Stimulated activated CD8-positive, alpha-beta memory T cell treated with anti-CD3 and anti-CD28 coated beads, Interleukin-4, amount 100 ng/mL, for 24 hours (primary cell): Measurements from ENCODE around the gene TRIM14.
"Not testable (repeated sequence)": the region's sequence is repeated elsewhere in the genome, so short reads cannot be mapped to it uniquely, and the experiment has no call there.

ENCODE experiments used
- DNase-seq: peaks from one replicate; pipeline ENCODE4 v3.0.0-alpha.2; 2020; ENCODE audit warnings: low read depth

The TRIM14 gene

DNA sequence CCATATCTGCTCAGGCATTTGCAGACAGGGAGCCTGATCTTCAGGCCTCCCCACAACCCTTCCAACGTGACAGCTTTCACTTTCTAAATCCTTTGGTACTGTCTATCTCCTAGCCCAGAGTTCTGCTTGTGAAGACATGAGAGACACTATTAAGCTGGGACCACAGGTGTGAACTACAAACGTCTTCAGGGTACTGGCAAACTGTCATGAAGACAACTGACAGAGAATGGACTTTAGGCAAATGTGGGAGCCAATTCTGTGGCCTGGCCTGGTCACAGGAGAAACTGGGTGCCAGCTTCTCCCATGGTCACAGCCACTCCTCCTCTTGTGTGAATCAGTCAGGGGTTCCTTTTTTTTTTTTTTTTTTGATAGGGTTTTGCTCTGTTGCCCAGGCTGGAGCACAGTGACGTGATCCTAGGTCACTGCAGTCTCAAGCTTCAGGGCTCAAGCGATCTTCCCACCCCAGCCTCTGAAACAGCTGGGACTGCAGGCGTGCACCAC is 10.4 kb downstream of the TRIM14 start:
- no peak for DNase-seq

- DNase-seq, result no peak
These were observed 11.1 kb downstream of the TRIM14 start for GRCh38 chr9:98107926-98108325.

DNA sequence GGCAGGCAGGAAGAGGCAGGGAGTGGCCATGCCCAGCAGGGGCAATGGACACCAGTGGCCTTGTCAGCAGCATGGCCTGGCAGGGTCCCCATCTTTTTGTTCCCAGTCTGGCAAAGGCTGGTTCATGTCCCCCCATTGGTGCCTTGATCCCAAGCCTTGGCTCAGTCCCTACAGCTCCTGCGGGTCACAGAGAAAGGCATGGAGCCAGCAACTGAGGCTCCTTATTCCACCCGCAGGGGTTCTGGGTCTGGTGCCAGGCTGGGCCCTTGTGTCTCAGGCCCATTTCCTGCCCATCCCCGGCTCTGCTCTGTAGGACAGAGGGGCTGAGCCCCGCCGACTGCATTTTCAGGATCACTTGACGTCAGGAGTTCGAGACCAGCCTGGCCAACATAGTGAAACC is 14.0 kb downstream of the TRIM14 start:
- no peak for DNase-seq

DNA sequence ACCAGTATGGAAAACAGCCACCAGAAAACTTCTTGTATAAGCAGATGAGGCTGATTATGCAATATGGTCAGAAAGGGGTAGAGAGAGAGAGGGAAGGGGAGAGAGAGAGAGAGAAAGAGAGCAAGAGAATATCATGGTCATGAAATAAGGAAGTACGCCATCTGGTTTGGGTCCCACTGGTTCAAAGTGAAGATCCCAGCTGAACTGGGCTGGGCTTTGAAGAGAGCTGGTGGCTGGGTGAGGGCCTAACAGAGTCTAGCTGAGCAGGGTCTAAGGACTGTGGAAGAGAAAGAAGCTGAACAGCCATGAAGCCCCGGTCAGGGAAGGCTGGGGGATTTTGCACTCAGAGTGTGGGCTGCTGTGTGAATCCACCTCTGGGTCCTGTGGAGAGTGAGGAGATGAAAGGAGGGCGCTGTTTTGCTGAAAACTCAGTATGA is 14.6 kb downstream of the TRIM14 start:
- DNase-seq, result no peak

- no peak for DNase-seq
These were observed 17.2 kb downstream of the TRIM14 start for GRCh38 chr9:98101868-98102273.

DNA sequence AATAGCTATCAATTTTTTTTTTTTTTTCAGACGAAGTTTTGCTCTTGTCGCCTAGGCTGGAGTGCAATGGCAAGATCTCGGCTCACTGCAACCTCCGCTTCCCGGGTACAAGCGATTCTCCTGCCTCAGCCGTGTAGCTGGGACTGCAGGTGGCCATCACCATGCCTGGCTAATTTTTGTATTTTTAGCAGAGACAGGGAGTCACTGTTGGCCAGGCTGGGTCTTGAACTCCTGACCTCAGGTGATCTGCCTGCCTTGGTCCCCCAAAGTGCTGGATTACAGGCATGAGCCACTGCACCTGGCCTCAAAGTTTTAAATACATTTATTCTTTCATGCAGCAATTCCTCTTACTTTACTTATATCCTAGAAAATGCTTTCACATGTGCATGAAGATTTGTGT is 17.6 kb downstream of the TRIM14 start:
- DNase-seq, result no peak

- no peak for DNase-seq
These were observed 18.6 kb downstream of the TRIM14 start for GRCh38 chr9:98100456-98100855.

- no peak for DNase-seq
These were observed 19.1 kb downstream of the TRIM14 start for GRCh38 chr9:98099898-98100297.

- no peak for DNase-seq
These were observed 19.7 kb downstream of the TRIM14 start for GRCh38 chr9:98099346-98099745.

GRCh38 chr9:98097836-98098235 is 21.2 kb downstream of the TRIM14 start:
- no peak for DNase-seq

DNA sequence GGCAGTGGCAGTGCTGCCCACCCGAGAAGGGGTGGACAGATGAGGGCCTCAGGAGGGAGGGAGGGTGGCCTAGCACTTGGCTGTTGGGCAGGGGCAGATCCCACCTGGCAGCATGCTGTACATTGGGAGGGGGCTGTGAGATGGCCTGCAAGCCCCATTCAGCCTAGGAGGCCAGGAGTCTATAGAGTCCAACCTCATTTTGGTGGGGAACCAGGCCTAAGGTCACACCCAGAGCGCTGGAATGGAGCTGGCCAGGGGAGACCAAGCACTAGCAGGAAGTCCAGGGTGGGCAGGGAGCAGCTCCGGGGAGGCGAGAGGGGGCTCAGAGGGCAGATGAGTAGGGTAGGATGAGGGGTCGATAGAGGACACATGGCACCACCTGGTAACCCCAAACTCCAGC is 22.9 kb downstream of the TRIM14 start:
- DNase-seq, result no peak

DNA sequence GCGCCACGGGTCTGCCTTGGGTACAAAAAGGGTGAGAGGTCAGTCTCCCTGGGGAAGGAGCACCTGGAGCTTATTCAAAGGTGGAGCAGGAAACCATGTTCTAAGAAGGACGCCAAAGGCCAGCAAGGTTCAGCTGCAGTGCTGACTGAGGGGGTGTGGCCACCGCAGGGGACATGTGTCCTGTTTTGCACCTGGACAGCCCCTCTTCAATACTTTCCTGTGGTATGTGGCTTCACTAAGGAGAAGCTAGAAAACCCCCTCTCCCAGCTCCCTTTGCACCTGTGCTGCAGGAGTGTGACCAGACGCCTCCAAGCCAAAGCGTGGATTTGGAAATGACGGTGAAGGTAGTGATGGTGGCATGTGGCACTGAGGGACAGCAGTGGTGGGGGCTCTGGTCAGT is 23.6 kb downstream of the TRIM14 start:
- no peak for DNase-seq

- DNase-seq, result no peak
These were observed 24.2 kb downstream of the TRIM14 start for GRCh38 chr9:98094851-98095250.

- no peak for DNase-seq
These were observed 24.7 kb downstream of the TRIM14 start for GRCh38 chr9:98094316-98094715.

- no peak for DNase-seq
These were observed 26.4 kb downstream of the TRIM14 start for GRCh38 chr9:98092613-98092931.

- DNase-seq, result no peak
These were observed 27.0 kb downstream of the TRIM14 start for GRCh38 chr9:98091735-98092612.

GRCh38 chr9:98090674-98091073 is 28.3 kb downstream of the TRIM14 start:
- not testable (repeated sequence) for DNase-seq

- peak; percentile 33 for DNase-seq
These were observed 31.3 kb downstream of the TRIM14 start for GRCh38 chr9:98087420-98088354.

DNA sequence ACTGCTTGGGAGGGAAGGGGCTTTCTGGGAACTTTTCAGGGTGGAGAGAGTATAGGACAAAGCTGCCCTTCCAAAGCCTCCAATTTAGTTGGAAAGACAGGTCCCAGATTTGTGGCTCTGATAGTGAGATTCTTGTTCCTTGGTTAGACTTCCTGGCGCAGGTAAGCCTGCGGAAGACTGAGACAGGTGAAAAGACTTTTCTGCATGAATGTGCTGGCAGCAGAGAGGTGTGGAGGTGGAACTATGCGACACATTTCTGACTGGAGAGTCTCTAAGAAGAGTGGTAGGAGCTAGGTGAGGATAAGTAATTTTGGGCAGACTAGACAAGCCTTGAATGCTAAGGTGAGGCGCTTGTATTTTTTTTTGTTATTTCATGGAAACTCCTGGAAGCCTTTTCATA is 32.6 kb downstream of the TRIM14 start:
- no peak for DNase-seq

- no peak for DNase-seq
These were observed 33.1 kb downstream of the TRIM14 start for GRCh38 chr9:98085944-98086343.

- DNase-seq, result no peak
These were observed 34.0 kb downstream of the TRIM14 start for GRCh38 chr9:98085058-98085457.

DNA sequence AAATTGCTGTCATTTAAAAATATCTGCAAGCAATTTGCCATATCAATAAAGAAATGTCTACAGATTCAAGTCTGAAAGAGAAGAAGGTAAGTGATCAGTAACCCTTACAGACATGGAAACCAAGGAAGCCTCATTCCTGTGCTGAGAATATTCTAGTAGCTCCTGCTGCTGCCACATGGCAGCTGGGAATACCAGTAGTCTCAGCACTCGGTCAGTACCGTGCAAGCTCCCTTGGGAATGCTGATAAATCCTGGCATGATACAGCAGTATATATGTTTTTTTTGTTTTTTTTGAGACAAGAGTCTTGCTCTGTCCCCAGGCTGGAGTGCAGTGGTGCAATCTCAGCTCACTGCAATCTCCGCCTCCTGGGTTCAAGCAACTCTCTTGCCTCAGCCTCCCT is 34.6 kb downstream of the TRIM14 start:
- no peak for DNase-seq
